HG03175 (cell line): ENCODE results near the gene GRSF1.
"Not testable (repeated sequence)": the region's sequence is repeated elsewhere in the genome, so short reads cannot be mapped to it uniquely, and the experiment has no call there.

Experiments used
- ATAC-seq: cut with Tn5 transposase; IDR thresholded peaks from one replicate; pipeline ENCODE4 v1.9.1; 2021; ENCODE audit warnings: mild to moderate bottlenecking, moderate library complexity; ENCODE audit not compliant: unreplicated experiment

The GRSF1 gene, protein sequence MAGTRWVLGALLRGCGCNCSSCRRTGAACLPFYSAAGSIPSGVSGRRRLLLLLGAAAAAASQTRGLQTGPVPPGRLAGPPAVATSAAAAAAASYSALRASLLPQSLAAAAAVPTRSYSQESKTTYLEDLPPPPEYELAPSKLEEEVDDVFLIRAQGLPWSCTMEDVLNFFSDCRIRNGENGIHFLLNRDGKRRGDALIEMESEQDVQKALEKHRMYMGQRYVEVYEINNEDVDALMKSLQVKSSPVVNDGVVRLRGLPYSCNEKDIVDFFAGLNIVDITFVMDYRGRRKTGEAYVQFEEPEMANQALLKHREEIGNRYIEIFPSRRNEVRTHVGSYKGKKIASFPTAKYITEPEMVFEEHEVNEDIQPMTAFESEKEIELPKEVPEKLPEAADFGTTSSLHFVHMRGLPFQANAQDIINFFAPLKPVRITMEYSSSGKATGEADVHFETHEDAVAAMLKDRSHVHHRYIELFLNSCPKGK

DNA sequence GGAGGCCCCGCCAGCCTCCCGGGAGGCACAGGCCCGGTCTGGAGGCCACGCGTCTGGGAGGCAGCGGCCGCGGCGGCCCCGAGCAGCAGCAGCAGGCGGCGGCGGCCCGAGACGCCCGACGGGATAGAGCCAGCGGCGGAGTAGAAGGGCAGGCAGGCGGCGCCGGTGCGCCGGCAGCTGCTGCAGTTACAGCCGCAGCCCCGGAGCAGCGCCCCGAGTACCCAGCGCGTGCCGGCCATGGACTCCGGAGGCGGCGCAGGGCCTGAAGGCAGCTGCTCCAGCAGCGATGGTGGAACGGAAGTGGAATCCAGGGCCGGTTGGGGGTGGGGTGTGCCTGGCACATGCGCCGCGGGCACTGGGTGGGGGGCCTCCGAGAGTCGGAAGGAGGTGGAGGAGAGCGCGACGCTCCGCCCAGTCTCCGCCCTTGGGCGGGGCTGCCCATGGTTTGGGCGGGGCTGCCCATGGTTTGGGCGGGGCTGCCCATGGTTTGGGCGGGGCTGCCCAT lies at the start of gene GRSF1:
Gene GRSF1, minus strand, starts transcription at position 302 of the 505 bp plus-strand sequence. Its CDS starts 63 bp downstream, at position 239.
- ATAC-seq = peak; percentile 68

DNA sequence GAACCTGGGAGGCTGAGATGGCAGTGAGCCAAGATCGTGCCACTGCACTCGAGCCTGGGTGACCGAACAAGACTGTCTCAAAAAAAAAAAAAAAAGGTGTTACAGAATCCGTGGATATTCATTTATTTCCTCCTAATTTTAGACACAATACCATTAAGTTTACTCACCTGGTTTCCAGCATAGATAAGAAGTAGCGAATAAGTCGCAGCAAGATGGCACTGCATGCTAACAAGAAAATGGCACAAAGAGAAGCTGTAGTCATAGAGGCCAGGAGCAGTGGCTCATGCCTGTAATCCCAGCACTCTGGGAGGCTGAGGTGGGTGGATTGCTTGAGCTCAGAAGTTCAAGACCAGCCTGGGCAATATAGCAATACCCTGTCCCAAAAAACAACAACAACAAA lies 45.5 kb upstream of the GRSF1 start:
- no peak for ATAC-seq

DNA sequence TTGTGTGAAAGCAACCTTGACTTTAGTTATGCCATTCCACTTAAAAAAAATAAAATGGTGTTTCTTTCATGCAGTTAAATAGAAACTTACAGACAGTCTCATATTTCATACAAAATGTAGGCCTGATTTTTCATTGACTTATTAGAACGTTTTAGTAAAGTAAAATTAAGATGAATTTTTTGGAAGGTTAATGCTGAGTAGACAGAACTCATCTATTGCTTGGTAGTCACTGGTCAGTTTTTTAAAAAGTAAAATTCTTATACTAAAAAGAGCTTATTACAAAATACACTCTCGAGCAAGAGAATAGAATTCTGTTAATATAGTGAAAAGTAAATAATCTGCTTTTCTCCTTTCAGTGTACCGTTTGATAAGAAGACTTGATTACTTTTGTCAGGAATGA lies 41.0 kb upstream of the GRSF1 start:
- no peak for ATAC-seq

DNA sequence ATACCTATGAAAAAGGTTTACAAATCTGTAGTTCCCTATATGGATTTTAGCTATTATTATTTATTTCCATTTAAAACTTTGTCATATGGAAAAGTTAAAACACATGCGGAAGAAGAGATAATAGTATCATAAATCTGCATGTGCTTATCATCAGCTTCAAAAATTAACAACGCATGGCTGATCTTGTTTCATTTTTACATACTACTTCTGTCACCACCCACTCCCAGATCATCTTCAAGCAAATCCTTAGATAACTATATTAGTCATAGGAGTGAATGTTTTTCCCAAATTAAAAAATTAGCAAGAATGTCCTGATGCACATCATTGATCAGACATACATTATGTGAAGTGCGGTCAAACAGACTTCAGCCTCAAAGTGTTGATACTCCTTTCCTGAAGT lies 37.9 kb upstream of the GRSF1 start:
- ATAC-seq = no peak

DNA sequence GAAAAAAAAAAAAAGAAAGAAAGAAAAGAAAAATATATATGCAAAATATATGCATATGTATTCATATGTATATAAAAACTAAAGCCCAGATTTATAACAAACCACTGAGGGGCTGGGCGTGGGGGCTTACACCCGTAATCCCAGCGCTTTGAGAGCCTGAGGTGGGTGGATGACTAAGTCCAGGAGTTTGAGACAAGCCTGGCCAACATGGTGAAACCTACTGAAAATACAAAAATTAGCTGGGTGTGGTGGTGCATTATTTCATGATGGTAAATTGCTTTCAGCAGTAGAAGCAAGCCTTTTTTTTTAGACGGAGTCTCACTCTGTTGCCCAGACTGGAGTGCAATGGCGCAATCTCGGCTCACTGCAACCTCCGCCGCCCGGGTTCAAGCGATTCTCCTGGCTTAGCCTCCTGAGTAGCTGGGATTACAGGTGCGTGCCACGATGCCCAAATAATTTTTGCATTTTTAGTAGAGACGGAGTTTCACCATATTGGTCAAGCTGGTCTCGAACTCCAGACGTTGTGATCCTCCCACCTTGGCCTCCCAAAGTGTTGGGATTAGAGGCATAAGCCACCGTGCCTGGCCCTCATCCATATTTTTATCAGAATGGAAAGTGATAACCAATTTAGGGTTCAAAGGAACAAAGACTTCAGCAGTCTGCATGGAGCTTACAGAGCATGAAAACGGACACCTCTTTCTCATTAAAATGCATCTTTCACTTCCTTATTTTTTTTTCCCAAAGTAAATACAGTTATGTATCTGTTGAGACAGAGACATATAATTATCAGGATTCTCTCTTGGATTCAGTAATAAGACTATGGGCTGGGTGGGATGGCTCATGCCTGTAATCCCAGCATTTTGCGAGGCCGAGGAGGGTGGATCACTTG lies 34.8 kb upstream of the GRSF1 start:
- ATAC-seq = peak; percentile 75

DNA sequence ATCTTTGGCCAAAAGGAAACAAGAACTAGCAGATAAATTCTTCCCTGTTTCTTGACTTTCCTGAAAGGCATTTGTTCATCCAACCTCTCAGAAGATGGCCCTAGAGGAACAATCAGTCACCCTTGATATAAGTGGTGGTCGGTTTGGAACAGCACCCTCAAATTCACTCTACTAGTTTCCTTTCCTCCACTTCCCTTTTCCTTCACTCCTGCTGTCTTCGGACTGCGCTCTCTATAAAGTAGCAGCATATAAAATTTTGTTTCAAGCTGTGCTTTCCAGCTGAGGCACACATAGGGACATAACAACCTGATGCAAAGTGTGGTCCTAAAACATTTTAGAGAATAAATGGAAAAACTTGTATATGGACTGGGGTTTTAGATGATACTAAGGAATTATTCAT lies 33.5 kb upstream of the GRSF1 start:
- no peak for ATAC-seq

DNA sequence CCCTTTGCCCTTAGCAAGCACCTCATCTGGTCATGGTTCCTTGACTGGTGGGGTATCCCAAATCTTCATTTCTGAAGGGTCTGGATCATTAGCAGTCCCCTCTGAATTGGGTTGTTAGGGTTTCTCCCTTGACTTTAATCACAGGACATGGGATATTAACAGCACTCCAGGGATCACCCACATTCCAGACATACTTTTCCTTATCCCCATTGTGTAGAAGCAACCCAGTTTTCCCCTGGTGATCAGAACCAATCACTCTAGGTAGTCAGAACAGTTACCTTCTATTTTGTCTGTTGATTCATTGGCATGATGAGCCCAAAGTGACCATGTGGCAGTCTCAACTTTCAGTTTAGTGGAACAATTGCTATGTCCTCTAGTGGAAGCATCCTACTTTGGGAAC lies 29.1 kb upstream of the GRSF1 start:
- ATAC-seq = no peak

DNA sequence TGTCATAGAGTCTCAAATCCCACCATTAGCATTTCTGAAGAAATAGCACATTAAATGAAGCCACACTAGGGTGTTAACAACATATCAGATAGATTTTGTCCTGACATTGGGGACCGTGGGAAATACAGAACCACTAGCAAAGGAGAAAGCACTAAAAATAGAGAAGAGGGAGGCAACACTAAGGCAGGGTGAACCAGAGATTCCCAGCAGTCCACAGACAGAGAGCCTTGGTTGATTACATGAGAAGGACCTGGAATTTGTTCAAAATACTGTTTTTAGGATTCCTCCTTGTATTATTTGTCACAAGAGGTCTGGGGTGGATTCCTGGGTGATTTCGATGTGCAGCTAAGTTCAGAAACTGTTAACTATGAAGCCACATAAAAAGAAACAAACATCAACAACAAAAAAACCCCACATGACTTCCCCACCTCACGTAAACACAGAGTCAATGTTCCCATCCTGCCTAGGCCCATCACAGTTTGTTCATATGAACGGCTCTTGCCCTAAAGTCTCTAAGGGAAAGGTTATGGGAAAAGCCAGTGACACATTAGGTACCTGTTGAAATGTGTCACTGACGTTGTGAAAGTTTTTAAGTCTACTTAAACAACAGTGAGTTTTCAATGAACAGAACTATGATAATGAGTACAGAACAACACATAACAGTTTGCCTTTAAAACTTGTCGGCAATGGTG lies 23.6 kb upstream of the GRSF1 start:
- ATAC-seq = no peak

DNA sequence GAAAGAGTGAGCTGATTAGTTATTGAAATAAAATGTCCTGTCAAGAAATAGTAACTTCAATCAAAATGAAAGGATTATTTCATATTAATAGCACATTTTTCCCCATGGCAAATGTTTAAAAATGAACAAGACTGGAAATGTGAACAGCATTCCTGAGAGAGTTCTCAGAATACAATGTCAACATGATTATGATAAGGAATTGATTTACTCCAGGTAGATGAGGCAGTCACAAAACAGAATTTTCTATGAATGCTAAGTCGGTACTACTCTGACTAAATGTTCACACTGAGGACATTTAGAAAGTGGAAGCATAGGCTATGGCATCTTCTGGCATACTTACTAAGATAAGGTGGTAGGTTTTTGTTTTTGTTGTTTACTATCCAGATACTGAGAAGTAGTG lies 19.4 kb upstream of the GRSF1 start:
- ATAC-seq = no peak

DNA sequence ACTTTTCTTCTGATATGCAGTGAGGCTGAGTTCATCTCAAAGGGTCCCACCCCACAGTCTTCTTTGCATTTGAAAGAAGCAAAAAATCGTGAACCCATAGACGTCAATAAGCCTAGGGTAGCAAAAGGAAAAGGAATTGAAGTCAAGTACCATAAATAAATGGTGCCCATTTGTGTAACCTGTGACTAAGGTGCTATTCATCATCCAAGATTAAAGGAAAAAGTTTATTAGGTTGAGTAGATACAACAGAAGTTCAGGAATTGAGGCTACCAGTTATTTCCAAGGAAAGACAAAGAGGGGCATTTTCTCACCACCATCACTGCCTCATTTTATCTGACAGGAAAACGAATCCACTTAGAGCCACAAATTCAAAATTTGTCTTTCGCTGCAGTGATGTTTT lies 18.8 kb upstream of the GRSF1 start:
- ATAC-seq = no peak

DNA sequence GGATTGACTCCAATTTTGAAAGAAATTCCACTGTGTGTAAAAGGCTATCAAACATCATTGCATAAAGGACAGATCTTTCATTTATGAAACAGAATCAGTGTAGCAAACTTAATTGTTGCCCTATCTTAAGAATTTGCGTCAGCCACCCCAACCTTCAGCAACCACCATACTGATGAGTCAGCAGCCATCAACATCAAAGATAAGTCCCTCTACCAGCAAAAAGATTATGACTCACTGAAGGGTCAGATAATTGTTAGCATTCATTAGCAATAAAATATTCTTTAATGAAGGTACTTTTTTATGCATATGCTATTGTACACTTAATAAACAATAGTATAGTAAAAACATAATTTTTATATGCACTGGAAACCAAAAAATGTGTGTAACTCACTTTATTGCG lies 15.8 kb upstream of the GRSF1 start:
- ATAC-seq = no peak

DNA sequence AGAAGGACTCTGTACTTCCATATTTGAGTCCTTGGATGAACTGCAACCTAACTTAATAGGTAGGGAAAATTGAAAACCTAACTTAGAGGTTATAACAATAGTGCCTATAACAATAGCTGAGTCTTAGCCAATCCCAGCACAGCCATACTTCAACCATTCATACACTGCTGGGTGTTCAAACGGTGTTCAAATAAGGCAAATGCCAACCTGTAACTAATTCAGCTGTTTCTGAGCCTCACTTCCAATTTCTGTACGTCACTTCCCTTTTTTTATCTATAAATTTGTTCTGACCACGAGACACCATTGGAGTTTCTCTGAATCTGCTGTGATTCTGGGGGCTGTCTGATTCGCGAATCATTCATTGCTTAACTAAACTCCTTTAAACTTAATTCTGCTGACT lies 9.6 kb upstream of the GRSF1 start:
- no peak for ATAC-seq

DNA sequence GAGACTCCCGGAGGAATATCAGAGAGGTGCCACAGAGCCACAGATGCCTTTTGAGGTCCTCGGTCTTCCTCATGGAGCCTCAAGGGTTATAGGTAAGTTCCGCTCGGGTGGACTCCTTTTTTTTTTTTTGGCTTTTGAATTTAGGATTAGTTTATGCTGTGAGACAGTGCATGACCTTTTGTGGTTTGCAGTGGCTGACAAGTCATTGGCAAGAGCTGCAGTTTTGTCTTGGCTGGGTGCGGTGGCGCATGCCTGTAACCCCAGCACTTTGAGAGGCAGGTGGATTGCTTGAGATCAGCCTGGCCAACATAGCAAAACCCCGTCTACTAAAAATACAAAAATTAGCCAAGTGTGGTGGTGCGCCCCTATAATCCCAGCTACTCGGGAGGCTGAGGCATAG lies 4.5 kb upstream of the GRSF1 start:
- ATAC-seq = no peak

DNA sequence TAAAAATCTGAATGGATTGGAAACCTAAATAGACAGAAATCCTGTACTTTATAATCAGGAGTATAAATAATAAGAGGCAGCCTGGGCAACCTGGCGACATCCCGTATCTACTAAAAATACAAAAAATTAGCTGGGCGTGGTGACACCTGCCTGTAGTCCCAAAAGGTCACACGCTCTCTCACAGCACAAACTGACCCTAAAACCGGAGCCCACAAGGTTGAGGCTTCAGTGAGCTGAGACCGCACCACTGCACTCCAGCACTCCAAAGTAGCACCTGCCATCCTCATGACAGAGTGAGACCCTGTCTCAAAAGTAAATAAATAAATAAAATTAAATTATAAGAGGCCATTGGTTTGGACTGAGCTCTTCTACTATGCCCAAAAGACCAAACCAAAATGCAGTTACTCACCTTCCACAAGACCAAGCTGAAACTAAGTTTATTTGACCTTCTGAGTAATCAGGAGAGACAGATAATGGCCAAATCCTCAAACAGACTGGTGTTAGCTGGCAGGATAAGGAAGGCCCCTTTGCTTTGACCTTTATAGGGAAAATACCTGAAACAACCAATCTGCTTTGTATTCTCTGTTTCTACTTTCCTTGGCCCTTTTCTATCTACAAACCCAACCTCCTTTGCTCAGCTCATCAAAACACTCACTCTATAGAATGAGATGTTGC lies 3.2 kb upstream of the GRSF1 start:
- no peak for ATAC-seq

DNA sequence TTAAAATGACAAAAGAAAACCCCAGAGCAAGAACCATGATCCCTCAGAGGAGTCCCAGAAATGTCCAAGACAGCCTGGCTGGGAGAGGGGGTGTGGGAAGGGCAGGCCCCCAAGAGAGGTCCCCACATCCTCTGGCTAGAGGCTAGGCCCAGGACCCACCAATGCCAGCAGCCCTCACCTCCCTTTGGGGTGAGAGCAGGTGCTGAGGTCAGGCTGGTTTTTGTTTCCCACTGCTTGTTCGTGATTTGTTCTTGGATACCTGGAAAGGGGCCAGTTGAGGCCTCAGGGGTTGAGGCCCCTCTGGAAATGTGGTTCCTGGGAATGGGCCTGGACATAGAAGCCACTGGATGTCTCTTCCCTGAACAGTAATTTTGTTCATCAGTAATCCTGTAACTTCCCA lies 2.3 kb upstream of the GRSF1 start:
- ATAC-seq = no peak

DNA sequence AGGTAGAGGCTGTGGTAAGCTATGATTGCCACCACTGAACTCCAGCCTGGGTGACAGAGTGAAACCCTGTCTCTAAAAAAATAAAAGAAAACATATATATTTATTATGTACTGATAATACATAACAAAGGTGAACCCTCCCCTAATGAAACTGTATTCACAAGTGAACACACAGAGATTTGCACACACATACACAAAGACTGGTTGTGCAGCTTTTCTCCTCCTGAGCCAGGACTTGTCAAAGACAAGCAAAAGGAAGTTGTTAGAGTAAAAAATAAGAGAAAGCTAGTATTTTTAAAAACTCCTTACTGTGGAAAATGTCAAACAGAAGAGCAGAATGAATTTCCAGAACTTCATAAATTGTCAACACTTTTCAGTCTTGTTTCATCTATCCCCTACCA lies 1.5 kb upstream of the GRSF1 start:
- ATAC-seq = no peak

DNA sequence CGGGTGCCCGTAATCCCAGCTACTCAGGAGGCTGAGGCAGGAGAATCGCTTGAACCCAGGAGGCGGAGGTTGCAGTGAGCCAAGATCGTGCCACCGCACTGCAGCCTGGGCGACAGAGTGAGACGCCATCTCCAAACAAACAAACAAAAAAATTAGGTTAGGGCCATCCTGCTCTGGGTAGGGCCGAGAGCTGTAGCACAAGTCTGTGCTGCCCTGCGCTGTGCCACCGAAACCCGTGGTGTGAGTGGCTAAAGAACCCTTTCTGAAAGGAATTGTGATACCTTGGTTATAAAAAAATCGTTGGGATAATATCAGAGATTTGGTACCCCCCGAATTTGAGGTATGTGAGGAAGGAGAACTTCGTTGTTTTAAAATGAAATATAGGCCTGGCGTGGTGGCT lies 941 bp upstream of the GRSF1 start:
- not testable (repeated sequence) for ATAC-seq

DNA sequence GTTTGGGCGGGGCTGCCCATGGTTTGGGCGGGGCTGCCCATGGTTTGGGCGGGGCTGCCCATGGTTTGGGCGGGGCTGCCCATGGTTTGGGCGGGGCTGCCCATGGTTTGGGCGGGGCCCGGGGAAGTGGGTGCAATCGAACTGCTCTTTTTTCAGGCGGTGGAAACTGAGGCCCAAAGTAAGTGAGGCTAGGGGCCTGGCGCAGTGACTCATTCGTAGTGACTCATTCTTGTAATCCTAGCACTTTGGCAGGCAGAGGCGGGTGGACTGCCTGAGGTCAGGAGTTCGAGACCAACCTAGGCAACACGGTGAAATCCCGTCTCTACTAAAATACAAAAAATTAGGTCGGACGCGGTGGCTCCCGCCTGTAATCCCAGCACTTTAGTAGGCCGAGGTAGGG lies 447 bp upstream of the GRSF1 start:
- ATAC-seq = not testable (repeated sequence)

DNA sequence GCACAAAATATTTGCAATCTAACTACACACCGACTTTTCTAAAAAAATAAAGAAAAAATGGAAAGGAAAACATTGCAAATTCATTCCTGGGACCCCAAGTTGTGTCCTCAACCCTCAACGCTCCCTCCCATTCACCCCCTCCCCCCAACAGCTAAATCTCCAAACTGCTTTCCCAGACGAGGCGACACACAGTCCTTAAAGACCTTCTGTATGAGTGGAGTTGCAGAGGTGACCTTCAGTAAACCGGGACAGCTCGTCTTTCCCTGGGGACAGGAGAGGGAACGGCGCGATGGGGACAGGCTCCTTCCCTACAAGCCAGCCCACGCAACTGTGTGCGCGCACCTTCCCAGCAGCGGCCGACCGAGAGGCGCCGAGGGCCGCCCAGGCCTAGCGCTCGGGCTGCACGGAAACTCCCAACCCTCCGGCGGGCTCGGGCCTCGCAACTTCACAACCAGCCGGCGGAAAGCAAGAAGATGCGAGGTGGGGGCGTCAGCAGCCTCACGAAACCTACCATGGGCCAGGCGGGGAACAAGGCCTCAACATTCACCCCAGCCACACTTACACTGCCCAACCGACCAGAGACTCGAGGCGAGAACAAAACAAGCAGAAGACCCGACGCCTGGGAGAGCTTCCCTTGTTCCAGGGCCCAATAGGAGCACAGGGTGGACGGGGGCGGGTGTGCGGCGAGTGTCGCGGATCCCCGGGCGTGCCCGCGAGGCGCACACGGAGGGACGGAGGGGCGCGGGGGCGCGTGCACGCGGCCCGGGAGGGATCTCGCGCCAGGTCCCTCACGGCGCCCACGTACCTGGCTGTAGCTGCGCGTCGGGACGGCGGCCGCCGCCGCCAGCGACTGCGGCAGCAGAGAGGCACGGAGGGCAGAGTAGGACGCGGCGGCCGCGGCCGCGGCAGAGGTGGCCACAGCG lies 763 bp downstream of the GRSF1 start:
- ATAC-seq = peak; percentile 66

DNA sequence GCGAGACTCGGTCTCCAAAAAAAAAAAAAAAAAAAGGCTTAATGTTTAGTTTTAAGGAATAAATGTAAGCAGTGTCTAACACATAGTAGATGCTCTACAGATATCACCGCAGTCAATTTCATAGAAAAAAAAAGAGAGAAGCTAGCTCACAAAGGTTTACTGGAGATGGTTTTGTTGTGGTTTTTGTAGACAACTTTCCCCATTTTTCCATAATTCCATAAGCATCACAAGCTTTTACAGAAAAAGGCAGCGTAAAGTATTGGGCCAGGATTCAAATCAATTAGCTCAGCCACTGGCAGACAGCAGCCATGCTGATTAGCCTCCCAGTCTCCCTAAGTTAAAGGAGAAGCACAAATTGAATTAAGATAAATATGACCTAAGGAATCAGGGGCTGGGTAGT lies 1.5 kb downstream of the GRSF1 start:
- no peak for ATAC-seq
